Sciatic nerve (tissue), 2 donors: ENCODE data around the gene SPOCK1. TPM values are rescaled to one million over a fixed set of nuclear protein-coding genes. Genes with fewer than 3 reads are reported as not detected.
A peak's percentile ranks its signal among the peaks of the same experiment; 100 is the strongest.
"Not testable (repeated sequence)": the region's sequence is repeated elsewhere in the genome, so short reads cannot be mapped to it uniquely, and the experiment has no call there.

Experiments used
- ATAC-seq: fragments of 200-7000 bp; cut with Tn5 transposase; one replicate; pipeline ENCODE4 v1.9.1; 2020; ENCODE audit warnings: mild to moderate bottlenecking, moderate library complexity
- DNase-seq: peaks from one replicate; pipeline ENCODE4 v3.0.0-alpha.2; 2020; ENCODE audit warnings: low spot score
- intact Hi-C: fragments of 100-400 bp; cut with DNase I; formaldehyde crosslinking; loops from one replicate; pipeline ENCODE4 v1.14.2; 2022
- total RNA-seq: library from RNA; stranded (reverse); fragmentation: NEBNext Ultra II Directional; extraction: Animal tissue kit (Norgen Biotek cat#: 25700); gene quantifications from one replicate; pipeline ENCODE4 v1.2.1, GENCODE V29; 2021
- donor health status: DM: no; HTN: no; CAD: no.
- donor health status: DM: no; HTN: no; CAD: no.

SPOCK1 gene
- total RNA-seq: 52.4 TPM

DNA sequence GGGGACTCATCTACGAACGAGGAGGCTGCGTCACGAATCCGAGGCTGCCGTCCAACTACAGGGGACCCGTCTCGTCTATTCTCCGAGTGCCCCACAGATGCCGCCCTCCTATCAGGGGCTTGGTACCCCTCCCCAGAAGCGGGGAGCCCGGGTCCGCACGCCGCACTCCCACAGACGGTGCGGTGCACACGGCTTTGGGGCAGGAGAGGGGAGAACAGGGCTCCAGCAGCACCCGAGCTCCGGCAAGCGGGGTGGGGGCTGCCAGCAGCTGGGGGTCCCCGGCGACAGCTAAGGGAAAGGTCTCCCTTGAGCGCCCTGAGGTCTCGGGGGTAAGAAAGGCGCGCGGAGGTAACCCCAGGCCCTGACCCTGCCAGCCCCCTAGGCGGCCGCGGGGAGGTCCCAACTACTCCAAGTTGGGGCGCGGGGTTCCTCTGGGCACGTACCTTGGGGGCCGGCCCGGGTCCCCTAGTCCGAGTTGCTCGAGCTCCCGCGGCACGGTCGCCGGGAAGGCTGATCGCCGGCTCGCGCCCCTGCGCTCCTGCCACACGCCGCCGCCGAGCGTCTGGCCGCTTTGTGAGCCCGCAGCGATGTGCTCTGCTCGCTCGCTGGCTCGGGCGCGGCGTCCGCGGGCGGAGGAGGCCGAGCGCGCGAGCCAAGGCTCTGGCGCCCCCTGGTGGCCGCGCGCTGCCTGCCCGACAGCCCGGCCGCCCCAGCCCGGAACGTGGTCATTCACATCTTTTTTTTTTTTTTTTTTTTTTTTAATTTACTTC lies at the start of gene SPOCK1:
SPOCK1 (minus strand) TSS at position 591 of the 770 bp plus-strand sequence.
- peak; percentile 80 for DNase-seq
- intact Hi-C loops: no loop called here
- peak; percentile 90 for ATAC-seq

DNA sequence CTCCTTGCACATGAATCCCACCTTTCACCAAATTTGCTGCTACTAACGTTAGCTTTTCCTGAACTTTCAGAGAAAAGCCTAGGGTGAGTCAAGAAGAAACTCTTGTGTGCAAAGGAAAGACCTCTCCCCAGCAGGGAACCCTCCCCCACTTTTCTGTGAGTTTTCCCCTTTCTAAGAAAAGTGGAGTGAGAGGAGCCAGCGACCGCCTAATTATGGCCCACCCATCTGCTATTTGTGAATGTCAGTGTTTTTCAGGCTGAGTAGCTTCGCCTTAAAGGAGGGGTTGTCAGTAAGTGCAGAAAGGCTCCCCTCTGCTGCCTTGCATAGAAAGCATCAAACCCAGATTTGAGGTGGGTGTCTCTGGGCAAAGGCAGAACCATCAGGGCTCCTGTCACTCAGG lies 46.8 kb upstream of the SPOCK1 start:
- no peak for ATAC-seq
- intact Hi-C loops: no loop called here
- no peak for DNase-seq

DNA sequence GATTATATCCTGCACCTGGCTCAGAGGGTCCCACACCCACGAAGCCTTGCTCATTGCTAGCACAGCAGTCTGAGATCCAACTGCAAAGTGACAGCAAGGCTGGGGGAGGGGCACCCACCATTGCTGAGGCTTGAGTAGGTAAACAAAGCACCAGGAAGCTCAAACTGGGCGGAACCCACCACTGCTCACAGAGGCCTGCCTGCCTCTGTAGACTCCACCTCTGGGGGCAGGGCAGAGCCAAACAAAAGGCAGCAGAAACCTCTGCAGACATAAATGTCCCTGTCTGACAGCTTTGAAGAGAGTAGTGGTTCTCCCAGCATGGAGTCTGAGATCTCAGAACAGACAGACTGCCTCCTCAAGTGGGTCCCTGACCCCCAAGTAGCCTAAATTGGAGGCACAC lies 36.3 kb upstream of the SPOCK1 start:
- intact Hi-C loops, DNase-seq, ATAC-seq: not testable (repeated sequence)

DNA sequence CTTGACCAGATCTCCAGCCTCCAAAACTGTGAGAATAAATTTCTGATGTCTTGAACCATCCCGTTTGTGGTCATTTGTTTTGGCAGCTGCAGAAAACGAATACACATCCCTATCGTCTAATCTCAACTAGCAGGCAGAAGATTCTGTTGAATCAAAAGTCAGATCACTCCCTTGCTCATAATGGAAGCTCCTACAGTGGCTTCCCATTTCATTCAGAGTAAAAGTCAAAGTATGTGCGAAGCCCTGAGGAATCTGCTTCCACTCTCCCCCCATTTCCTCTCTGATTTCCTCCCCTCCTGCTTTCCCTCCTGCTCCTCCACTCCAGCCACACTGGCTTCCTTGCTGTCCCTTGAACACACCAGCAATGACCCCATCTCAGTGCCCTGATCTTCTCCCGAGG lies 34.8 kb upstream of the SPOCK1 start:
- DNase-seq: no peak
- ATAC-seq: no peak
- intact Hi-C loops: no loop called here

DNA sequence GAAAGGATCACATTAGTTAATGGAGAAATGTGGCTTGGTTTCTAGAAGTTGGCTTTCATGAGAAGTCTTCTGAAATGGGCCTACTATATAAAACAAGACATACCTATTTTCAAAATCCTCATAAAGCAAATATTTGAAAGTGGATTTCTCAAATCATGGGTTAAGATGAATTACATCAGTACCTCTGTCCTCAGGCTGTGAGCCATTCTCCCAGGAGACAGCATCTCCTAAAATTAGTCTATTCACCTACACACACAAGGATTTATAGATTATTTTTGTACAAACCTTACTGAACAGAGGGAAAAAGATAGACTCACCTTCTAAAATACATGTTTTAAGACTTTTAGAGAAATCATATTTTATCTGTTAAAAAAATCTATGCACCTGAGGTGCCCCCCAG lies 32.1 kb upstream of the SPOCK1 start:
- ATAC-seq (no peak), DNase-seq (no peak)
- intact Hi-C loops: no loop called here

DNA sequence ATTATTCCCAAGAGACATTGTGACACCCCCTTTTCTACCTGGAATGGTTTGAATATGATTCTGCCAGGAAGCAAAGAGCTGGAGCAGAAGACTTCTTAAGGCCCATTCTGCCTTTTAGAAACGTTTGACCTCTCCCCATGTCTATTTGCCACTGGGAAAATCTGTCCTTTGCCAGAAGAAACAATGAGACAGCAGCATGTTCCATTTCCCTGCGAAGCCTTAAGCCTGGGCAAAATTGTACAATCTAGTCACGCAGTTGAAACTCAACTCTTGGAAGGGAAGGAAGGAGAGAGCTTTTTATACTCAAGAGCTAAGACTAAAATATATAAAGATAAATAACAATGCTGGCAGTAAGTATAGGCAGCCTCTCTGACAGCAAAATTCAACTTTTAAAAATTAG lies 22.1 kb upstream of the SPOCK1 start:
- intact Hi-C loops: no loop called here
- ATAC-seq (no peak), DNase-seq (no peak)

DNA sequence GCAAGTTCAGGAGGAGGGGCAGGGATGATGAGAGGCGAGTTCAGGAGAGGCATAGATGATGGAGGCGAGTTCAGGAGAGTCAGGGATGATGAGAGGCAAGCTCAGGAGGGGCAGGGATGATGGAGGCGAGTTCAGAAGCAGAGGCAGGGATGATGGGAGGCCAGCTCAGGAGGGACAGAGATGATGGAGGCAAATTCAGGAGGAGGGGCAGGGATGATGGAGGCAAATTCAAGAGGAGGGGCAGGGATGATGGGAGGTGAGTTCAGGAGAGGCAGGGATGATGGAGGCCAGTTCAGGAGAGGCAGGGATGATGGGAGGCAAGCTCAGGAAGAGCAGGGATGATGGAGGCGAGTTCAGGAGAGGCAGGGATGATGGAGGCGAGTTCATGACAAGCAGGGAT lies 17.8 kb upstream of the SPOCK1 start:
- intact Hi-C loops: no loop called here
- no peak for DNase-seq
- ATAC-seq: no peak

DNA sequence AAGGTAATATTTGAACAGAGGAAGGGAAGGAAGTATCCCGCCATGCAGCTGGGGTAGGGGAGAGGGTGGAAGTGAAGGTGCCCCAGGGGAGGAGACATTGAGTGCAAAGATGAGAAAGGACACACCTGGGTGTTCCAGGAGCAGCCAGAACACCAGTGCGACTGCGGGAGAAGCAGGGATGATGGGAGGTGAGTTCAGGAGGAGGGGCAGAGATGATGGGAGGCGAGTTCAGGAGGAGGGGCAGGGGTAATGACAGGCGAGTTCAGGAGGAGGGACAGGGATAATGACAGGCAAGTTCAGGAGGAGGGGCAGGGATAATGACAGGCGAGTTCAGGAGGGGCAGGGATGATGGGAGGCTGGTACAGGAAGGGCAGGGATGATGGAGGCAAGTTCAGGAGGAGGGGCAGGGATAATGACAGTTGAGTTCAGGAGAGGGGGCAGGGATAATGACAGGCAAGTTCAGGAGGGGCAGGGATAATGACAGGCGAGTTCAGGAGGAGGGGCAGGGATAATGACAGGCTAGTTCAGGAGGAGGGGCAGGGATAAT lies 17.2 kb upstream of the SPOCK1 start:
- ATAC-seq (no peak), DNase-seq (no peak)
- intact Hi-C loops: no loop called here

DNA sequence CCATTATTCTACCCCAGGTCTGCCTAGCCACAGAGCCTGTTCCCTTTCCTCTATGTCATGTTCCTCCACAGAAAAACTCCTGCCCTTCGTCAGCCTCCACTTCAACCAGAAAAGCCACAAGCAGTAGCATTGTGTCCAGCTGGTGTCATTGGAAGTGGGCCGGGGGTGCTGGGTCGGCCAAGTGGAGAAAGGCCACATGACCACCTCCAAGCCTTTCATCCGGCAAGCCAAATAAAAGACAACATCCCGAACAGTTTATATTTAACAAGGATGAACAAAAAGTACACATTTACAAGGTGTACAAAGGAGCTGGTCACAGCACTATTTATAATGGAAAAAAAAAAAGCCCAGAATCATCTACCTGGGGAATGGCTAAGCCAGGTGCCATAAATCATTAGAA lies 16.1 kb upstream of the SPOCK1 start:
- intact Hi-C loops: no loop called here
- DNase-seq (no peak), ATAC-seq (no peak)

DNA sequence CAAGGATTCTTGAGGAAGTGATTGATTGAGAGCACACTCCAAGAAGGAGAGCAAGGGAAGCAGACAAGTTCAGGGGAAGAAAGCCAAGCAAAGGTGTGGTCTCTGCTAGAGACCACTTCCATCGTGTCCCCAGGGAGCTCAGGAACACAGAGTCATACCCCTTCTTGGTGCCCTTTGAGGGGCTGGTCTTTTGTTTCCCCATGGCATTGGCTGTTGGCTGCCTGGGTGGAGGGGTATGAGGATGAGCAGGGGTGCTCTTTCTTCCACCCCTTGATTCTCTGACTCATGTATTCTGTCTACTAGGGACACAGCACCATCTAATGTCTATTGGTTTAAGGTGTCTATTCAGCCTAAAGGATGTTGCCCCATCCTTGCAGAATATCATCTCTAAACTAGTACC lies 11.5 kb upstream of the SPOCK1 start:
- DNase-seq (no peak), ATAC-seq (no peak)
- intact Hi-C loops: no loop called here

DNA sequence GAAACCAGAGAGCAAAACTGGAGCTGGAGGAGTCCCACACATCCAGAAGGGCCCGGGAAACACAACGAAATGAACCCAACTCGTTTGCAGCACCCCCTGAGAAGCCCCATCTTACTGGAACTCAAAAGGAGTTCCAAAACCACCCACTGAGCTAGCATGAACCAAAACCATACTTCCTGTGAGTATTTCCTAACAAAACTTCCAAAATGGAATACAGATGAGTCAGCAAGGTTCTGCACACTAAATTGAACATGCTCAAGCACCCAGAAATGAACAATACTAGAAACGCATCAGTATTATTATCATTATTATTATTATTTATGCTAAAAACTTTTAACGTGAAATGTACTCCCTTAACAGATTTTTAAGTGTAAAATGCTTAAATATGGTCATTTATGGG lies 8.0 kb upstream of the SPOCK1 start:
- DNase-seq: no peak
- ATAC-seq: no peak
- intact Hi-C loops: loop anchor here (10.0 kb wide), 1 partner anchor 192 kb away; no protein-coding TSS in a partner anchor

DNA sequence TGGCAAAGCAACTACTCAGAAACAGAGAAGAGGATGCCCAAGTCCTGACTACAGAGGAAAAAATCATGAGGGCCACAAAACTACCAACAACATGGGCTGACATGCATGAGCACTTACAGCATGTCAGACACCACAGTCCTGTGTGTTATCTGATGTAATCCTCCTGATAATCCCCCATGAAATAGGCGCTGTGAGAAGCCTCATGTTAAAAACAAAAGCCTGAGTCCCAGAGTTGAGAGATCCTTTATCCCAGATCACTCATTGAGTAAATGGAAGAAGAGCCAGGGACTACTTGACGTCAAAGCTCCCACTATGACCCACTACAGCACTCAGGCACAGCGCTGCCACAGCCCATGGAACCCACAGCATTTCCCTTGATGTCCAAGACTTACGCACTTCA lies 7.2 kb upstream of the SPOCK1 start:
- DNase-seq: no peak

DNA sequence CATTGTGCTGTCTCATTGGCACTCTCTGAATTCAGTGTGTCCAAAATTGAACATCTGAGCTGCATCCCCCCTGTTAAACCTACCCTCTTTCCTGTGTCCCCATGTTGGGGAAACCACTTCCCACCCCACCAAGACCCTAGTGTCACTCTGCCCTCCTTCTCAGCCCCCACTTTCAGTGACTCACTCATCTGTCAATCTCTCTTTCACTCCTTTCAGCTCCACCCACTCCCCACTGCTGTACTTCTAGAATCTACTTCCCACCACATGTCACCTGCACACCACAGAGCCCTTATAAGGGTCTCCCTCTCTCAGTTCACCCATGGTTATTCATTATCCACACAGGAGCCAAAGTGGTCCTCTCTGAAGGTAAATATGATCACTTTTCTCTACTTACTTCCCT lies 5.8 kb upstream of the SPOCK1 start:
- no peak for DNase-seq
- intact Hi-C loops: loop anchor here (10.0 kb wide), 1 partner anchor 190 kb away; no protein-coding TSS in a partner anchor

More for the DNA sequence above, 7.2 kb upstream of the SPOCK1 start:
- no peak for ATAC-seq
- intact Hi-C loops: loop anchor here (10.0 kb wide), 1 partner anchor 191 kb away; no protein-coding TSS in a partner anchor

DNA sequence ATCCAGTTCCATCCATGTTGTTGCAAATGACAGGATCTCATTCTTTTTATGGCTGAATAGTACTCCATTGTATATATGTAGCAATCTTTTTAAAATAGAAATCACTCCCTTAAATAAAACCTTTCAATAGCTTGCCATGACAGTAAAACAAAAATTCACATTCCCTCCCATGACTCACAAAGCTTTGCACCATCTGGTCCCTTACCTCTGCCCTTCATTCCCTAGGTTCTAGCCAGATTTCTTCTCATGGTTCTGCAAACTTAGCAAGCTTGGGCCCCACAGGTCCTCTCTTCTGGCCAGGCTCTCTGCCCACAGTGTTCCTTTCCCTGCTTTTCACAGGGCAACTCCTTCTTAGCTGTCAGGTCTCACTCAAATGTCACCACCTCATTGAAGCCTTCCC lies 4.3 kb upstream of the SPOCK1 start:
- DNase-seq (no peak), ATAC-seq (no peak)
- intact Hi-C loops: loop anchor here (10.0 kb wide), 1 partner anchor 189 kb away; no protein-coding TSS in a partner anchor

More for the DNA sequence above, 5.8 kb upstream of the SPOCK1 start:
- no peak for ATAC-seq

DNA sequence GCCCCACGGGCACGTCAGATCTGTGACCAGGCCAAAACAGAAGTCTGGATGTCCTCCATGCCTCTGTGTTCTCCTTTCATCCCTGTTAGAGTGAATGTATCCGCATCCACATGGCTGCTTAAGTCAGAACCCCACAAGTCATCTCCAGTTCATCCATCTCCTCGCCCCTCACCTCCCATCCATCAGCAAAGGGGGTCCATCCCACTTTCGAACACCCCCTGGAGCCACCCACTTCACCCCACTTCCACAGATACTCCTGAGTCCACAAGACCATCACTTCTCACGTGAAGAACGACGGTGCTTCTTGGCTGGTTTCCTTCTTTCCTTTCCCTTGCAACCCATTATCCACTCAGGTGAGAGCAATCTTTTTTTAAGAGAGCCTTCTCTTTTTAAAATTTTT lies 3.5 kb upstream of the SPOCK1 start:
- DNase-seq: no peak
- intact Hi-C loops: loop anchor here (10.0 kb wide), 1 partner anchor 188 kb away; no protein-coding TSS in a partner anchor
- no peak for ATAC-seq

DNA sequence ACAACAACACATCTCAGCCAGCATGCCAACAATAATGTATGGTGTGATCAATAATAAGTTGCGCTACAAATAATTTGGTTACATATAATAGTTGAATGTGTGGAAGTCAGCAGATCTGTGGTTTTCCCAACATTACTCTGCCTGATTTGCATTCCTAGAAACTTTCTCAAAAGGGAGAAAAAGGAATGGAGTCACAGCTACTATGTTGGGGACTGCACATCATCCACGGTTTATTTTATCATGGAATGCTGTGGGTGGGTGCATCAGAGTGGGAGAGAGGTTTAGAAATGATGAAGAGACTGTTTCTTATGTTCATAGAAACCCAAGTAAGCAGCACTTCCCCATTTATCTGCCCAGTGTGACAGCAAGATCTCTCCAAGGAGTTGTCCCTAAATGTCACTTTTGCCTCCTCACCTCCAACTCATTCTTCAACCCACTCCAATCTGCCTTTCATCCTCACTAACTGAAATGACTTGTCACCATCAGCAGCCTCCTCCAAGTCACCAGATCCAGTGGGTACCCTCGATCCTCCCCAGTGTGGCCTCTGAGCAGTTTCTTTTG lies 2.8 kb upstream of the SPOCK1 start:
- no peak for ATAC-seq
- intact Hi-C loops: loop anchor here (10.0 kb wide), 1 partner anchor 187 kb away; no protein-coding TSS in a partner anchor
- no peak for DNase-seq

DNA sequence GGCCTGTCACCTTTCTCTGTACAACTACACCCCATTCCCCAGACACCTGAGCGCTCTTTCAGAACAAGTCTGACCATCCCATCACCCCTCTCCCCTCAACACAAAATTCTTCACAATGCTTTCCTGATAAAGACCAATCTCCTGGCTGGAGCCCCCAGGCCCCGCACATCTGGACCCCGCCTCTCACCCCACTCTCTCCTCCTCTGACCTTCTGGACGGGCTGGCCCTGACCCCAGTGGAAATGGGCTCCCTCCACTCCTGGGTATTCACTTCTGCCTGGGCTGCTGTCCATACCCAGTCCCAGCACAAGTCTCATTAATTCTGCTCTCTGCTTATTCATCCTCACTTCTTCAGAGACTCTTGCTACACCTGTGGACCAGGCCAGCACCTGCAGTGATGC lies 2.1 kb upstream of the SPOCK1 start:
- DNase-seq: no peak
- intact Hi-C loops: loop anchor here (10.0 kb wide), 1 partner anchor 186 kb away; no protein-coding TSS in a partner anchor
- ATAC-seq: no peak

DNA sequence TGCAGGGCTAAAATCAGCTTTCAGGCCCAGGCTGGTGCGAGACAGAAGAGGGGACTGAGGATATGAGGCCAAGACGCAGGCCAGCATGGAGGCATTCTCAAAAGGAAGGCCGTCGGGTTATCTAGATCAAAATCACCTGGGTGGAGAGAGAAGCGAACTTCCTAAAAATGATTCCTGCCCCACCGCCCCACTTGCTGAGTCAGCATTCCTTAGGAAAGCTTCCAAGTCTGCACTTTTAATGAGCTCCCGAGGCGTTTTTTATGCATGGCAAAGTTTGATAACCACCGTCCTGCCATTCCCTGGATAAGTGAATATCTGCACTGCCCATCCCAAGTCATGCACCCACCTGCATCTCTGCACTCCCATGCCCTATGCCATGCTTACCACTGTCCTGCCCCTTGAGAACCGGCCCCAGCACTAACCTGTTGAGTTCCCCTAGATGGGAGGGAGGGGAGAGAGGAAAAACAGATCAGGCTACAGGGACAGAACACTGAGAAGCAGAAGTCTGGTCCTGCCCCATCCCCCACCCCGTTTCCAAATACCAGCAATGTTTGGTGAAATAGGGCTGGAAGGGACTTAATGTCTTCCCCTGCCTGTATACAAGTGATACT lies 1.6 kb upstream of the SPOCK1 start:
- intact Hi-C loops: loop anchor here (10.0 kb wide), 1 partner anchor 186 kb away; no protein-coding TSS in a partner anchor
- ATAC-seq (no peak), DNase-seq (no peak)

DNA sequence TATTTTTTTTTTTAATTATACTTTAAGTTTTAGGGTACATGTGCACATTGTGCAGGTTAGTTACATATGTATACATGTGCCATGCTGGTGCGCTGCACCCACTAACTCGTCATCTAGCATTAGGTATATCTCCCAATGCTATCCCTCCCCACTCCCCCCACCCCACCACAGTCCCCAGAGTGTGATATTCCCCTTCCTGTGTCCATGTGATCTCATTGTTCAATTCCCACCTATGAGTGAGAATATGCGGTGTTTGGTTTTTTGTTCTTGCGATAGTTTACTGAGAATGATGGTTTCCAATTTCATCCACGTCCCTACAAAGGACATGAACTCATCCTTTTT lies 351 bp upstream of the SPOCK1 start:
- intact Hi-C loops, DNase-seq: not testable (repeated sequence)

DNA sequence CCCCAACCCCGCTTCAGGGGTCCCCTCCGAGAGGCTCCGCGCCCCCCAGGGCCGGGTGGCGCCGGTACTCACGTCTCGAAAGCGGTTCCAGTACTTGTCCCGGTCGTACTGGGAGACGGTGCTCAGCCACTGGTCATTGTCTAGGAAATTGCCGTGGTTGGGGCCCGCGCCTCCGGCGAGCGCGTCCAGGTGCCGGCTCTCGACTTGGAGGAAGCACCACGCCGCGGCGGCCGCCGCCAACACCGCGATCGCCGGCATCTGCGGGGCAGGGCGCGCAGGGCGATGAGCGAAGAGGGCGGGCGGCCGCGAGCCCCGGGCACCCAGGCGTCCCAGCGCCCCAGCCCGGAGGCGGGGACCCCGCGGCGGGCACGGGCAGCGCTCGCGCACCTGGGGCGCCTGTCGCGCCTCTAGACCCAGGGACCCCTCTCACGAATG lies 808 bp downstream of the SPOCK1 start:
- peak; percentile 14 for ATAC-seq
- DNase-seq: no peak
- intact Hi-C loops: no loop called here

More for the DNA sequence above, 351 bp upstream of the SPOCK1 start:
- not testable (repeated sequence) for ATAC-seq
